Femur (tissue), 1 donor: Measurements from ENCODE around the gene KDM8.
A peak's percentile ranks its signal among the peaks of the same experiment; 100 is the strongest.

ENCODE experiments used
- DNase-seq: peaks from one replicate; pipeline ENCODE4 v3.0.0-alpha.2; 2017

KDM8 gene

GRCh38 chr16:27216297-27216885 lies 13.1 kb downstream of the KDM8 start:
- DNase-seq, result no peak

DNA sequence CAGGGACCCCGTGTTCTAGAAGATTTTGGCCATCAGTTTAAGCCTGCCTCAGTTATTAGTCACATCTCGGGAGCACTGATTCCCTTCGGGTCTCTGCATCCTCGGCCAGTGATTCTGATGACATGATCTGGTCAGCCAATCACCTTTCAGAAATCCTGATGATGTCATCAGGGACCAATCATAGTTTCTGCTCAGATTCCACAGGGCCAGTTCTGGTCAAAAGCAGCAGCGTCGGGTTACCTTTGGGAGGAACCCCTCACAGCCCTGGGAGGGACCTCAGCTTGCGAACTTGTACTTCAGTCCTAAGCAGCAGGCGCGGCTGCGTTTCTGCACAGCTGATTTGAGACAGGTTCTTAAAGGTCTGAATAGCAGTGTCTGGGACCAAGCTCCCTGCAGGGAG lies 13.9 kb downstream of the KDM8 start:
- DNase-seq, result no peak

DNA sequence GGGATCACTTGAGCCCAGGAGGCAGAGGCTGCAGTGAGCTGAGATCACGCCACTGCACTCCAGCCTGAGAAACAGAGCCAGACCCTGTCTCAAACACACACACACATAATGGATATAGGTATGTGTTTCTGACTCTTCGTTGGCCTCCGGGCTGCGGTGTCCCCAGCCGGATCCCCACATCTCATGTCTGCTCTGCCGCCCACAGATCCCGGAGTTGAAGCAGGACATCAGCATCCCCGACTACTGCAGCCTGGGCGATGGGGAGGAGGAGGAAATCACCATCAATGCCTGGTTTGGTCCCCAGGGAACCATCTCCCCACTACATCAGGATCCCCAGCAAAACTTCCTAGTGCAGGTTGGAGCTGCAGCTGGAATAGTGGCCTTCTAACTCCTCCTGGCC lies 15.4 kb downstream of the KDM8 start:
- no peak for DNase-seq

GRCh38 chr16:27219161-27219560 lies 15.8 kb downstream of the KDM8 start:
- DNase-seq, result no peak

- DNase-seq, result no peak
Observed at GRCh38 chr16:27220120-27220519, 16.8 kb downstream of the KDM8 start.

DNA sequence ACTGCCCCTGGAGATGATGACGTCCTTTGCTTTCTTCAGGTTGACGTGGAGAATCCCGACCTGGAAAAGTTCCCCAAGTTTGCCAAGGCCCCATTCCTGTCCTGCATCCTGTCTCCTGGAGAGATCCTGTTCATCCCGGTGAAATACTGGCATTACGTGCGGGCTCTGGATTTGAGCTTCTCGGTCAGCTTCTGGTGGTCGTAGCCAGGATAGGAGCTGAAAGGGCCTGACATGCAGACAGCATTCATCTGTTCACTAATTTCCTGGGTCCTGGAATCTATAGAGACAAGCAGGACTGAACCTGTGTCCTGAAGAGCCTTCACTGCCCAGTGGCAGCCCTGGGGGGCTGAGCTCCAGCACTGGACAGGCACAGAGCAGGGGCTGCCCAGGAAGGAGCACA lies 17.2 kb downstream of the KDM8 start:
- no peak for DNase-seq

- DNase-seq, result no peak
Observed at GRCh38 chr16:27220991-27221390, 17.7 kb downstream of the KDM8 start.

GRCh38 chr16:27221576-27222248 lies 18.4 kb downstream of the KDM8 start:
- no peak for DNase-seq

DNA sequence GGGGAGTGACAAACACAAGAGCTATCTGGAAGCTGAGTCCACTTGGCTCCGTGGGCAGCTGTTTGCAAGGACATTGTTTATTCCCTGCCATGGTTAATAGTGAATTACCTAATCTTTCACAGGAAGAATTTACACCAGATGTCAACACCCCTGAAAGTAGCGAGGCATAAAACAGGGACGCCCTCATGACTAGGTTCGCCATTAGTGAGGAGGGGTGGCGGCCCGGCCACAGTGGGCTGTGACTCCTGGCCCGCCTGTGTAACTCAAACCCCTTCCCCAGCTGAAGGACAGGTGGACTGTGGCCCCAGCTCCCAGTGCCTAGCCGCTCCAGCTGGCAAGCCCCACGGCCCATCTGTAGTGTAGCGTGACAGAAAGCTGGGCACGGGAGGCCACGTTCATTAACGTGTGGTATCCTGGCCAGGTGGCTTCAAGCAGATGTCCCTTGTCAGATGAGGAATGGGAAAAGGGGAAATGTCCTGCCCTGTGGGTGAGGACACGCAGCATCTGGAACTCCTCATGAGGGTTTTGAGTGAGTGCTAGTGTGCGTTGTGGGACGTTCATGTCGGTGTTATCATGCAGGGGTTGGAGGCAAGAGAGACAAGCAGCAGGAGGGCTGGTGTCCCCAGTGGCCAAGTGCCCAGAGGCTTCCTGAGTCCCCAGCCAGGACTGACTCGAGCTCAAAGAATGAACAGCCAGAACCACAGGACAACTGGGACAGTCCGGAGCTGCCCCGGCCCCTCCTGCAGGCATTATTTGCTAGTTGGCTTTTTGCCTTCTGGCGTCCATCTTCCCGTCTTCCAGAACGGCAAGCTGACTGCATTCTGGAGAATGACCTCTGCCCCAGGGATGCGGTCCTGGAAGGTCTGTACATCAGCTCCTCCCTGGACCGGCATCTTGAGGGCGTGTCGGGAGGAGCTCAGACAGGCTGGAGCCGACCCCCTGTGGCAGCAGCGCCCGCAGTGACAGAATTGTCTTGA lies 19.2 kb downstream of the KDM8 start:
- DNase-seq, result peak; percentile 69

- DNase-seq, result no peak
Observed at GRCh38 chr16:27223226-27223610, 19.9 kb downstream of the KDM8 start.

- no peak for DNase-seq
Observed at GRCh38 chr16:27223701-27224100, 20.4 kb downstream of the KDM8 start.

- DNase-seq, result no peak
Observed at GRCh38 chr16:27224271-27224737, 21.0 kb downstream of the KDM8 start.

DNA sequence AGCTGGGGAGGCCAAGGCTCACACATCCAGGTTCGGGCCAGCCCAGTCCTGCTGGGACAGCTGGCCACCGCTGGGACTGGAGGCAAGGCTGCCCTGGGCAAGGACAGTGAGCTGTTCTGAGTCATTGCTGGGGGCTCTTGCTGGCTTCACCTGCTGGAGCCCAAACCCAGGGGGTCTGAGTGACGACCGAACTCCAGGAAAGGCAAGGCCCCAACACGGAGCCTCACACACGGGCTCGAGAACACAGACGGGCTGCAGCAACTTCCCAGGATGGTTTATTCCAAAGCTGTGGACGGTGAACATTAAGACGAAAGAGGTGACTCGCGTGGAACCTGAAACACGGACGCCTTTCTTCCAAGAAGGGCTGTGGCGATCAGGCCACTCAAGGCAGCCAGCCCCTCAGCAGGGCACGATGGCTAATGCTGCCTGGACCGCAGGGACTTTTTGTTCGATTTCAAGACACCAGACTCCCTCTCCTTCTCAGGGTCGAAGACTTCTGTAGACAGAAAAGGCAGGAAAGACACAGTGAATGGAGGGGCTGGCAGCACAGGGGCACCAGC lies 21.5 kb downstream of the KDM8 start:
- no peak for DNase-seq

- DNase-seq, result no peak
Observed at GRCh38 chr16:27225536-27226360, 22.4 kb downstream of the KDM8 start.

DNA sequence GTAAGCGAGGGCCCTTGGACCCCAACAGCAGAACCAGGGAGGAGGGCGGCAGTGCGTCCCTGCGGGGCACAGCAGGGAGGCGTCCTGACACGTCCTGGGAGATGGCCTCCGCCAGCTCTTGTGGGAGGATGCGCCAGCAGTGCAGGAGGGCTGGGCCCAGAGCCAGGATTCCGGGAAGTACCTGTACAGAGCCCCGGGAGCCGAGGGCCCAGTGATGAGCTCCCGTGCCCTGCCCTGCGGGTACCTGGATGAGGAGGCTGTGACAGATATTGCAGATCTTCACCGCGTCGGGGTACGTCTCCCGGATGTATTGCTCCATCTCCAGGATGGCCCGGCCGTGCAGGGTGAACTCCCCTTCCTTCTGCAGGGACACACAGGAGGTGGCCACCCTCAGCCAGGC lies 23.1 kb downstream of the KDM8 start:
- no peak for DNase-seq

DNA sequence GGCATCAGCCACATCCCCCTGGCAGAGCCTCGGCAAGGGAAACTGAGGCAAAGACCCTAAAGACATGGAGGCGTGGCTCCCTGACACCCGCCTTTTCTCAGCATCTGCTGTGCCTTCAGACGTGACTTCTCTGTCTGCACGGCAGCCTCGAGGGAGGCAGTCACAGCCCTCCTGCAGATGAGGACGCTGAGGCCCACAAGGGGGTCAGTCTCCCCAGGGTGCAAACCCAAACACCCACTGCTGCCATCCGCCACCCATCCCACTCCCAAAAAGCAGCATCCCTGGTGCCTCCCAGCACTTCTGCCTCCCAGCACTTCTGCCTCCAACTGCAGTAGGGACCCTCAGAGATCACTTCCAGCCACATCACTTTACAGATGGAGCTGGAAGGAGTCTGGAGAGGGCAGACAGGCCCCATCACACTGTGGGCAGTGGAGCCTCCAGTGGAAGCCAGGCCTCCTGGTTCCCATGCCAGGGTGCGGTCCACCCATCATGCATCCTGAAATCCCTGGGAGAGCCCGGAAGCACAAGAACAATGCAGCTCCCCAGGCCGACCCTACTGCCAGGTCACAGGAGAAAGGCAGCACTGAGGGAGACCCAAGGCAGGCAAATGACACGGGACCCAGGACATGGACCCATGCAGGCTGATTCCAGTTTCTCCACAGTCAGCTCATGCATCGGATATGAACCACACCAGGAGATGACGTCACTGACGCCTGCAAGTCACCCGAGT lies 23.8 kb downstream of the KDM8 start:
- no peak for DNase-seq

DNA sequence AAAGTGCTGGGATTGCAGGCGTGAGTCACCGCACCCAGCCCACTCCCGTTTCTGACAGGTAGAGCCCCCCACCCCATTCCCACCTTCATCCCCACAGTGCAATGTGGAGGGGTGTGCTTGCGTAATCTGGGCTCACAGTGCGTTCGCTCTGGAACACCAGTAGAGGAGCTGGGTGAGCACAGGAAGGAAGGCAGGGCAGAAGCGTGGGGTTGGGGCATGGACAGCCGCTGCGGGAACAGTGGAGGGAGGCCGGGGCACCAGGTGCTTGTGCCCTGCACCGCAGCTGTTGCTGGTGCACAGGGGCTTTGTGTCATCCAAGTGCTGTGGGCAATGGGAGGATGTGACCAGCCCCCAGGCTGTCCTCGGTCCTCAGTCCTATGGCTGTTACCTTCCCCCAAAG lies 24.7 kb downstream of the KDM8 start:
- DNase-seq, result no peak

GRCh38 chr16:27228621-27229501 lies 25.5 kb downstream of the KDM8 start:
- DNase-seq, result peak; percentile 83

DNA sequence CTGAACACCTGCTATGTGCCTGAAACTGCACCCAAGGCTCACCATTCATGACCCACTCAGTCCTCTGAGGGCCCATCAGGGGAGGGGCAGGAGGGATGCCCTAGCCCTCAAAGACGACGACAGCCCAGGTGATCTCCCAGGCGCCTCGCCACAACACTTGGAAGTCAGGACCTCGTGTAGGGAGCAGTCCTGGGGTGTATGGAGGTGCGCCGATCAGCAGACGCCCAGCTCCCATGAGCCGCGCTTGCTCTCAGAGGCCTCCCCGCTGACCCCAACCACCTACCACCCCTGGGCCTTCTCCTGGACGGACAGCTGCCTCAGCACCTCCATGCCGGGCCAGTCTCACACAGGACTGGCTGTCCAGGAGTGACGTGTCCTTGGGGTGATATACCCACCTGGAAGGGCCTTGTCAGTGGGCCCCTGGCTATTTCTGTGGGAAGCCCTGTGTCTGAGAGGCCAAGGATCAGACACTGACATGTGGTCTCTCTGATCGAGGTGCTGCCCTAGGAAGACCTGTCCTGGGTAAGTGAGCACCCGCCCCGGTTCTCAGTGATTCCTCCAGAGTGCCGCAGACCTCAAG lies 26.7 kb downstream of the KDM8 start:
- no peak for DNase-seq

GRCh38 chr16:27230562-27231001 lies 27.3 kb downstream of the KDM8 start:
- no peak for DNase-seq
